AG10803 (cell line): ENCODE measurements around the gene STUM.

Experiments
- DNase-seq: peaks from one replicate; pipeline ENCODE4 v3.0.0; 2010; ENCODE audit warnings: low read depth
- H3K4me3 ChIP-seq: 2 replicates; pipeline ENCODE4 v1.5.1; 2011; ENCODE audit warnings: mild to moderate bottlenecking, low read length, control low read depth
- CTCF ChIP-seq: conservative IDR thresholded peaks from 2 replicates; pipeline ENCODE4 v1.5.1; 2011; ENCODE audit warnings: mild to moderate bottlenecking, low read length, control low read depth, inconsistent platforms

The STUM gene

GRCh38 chr1:226642421-226642820 is 93.9 kb downstream of the STUM start:
- no peak for TF ChIP-seq CTCF
- no peak overlapping the region for H3K4me3 ChIP-seq
- no peak for DNase-seq

- no peak for TF ChIP-seq CTCF
- DNase-seq, result no peak
- H3K4me3 ChIP-seq, result no peak overlapping the region
Observed at GRCh38 chr1:226643177-226643576, 94.6 kb downstream of the STUM start.

- TF ChIP-seq CTCF, result no peak
- DNase-seq, result no peak
- no peak overlapping the region for H3K4me3 ChIP-seq
Observed at GRCh38 chr1:226643611-226644540, 95.3 kb downstream of the STUM start.

GRCh38 chr1:226644541-226645176 is 96.1 kb downstream of the STUM start:
- TF ChIP-seq CTCF, result no peak
- H3K4me3 ChIP-seq, result no peak overlapping the region
- no peak for DNase-seq

GRCh38 chr1:226645279-226645976 is 96.9 kb downstream of the STUM start:
- TF ChIP-seq CTCF, result no peak
- DNase-seq, result no peak
- no peak overlapping the region for H3K4me3 ChIP-seq

- TF ChIP-seq CTCF, result no peak
- no peak for DNase-seq
- no peak overlapping the region for H3K4me3 ChIP-seq
Observed at GRCh38 chr1:226646026-226646869, 97.7 kb downstream of the STUM start.
